ENCODE results near the gene TRIM25. TPM values are rescaled to one million over a fixed set of nuclear protein-coding genes. Genes with fewer than 3 reads are reported as not detected.

TRIM25 gene
- total RNA-seq, 1 experiment from 2014 or later, result 135 TPM

- Histone ChIP-seq H3K27me3 (ENCODE audit: insufficient read depth, low read length) (no peaks in the 10 kb centered on the region), H3K27ac (ENCODE audit: low read depth, low read length) (no peak overlapping the region), H3K9me2 (ENCODE audit: insufficient read depth) (no peaks in the 10 kb centered on the region), H3K36me3 (ENCODE audit: control insufficient read depth in 1 of 2, insufficient read depth in 2 of 2, low read length in 2 of 2) (no peaks in the 10 kb centered on the region), H3K4me2 (ENCODE audit: low read length) (no peak overlapping the region), H3K79me2 (ENCODE audit: insufficient read depth, low read length) (no peaks in the 10 kb centered on the region), H3K9me3 (ENCODE audit: control insufficient read depth in 1 of 2, insufficient read depth in 1 of 2, low read depth in 1 of 2, low read length in 2 of 2) (no peaks in the 10 kb centered on the region), H2AFZ (ENCODE audit: low read depth, low read length, poor library complexity, severe bottlenecking) (no peak overlapping the region), H3K4me1 (ENCODE audit: control insufficient read depth in 1 of 2, insufficient read depth in 2 of 2, low read length in 2 of 2) (no peaks in the 10 kb centered on the region), H4K20me1 (ENCODE audit: insufficient read depth) (no peaks in the 10 kb centered on the region), H3K9ac (ENCODE audit: low read length) (no peak overlapping the region), H3K4me3 (replicated peaks in 1 of 2; ENCODE audit: low read depth in 1 of 2, low read length in 2 of 2) (no peak overlapping the region)
- no TSS peak for BruUV-seq (replicated peaks)
- CTCF ChIA-PET, result no interaction called here
- no peak for ATAC-seq
- intact Hi-C loops (cut with micrococcal nuclease), result no loop called here
- TF ChIP-seq ATF3 (IDR thresholded peaks at IDR 0.05), result no peak
- TF ChIP-seq YY1 (IDR thresholded peaks at IDR 0.05; ENCODE audit: extremely low read depth, insufficient replicate concordance, low read depth, low read length), result no peak
- TF ChIP-seq TCF7L2 (IDR thresholded peaks at IDR 0.05; ENCODE audit: borderline replicate concordance, extremely low read depth, insufficient read depth, insufficient read length), result no peak
- no peak for TF ChIP-seq SIN3A (IDR thresholded peaks at IDR 0.05; ENCODE audit: low read depth)
- TF ChIP-seq SP1 (IDR thresholded peaks at IDR 0.05; ENCODE audit: low read depth), result no peak
- TF ChIP-seq JUND (IDR thresholded peaks at IDR 0.05), result no peak
- TF ChIP-seq POLR2AphosphoS5 (IDR thresholded peaks at IDR 0.05; ENCODE audit: low read depth, low read length), result no peak
- TF ChIP-seq ZNF274 (IDR thresholded peaks at IDR 0.05; ENCODE audit: low read depth, low read length), result no peak
- no peak for TF ChIP-seq EGR1 (IDR thresholded peaks at IDR 0.05; ENCODE audit: low read depth)
- TF ChIP-seq FOSL1 (IDR thresholded peaks at IDR 0.05; ENCODE audit: low read depth), result no peak
- no peak for TF ChIP-seq ELF1 (IDR thresholded peaks at IDR 0.05; ENCODE audit: borderline replicate concordance, low read depth)
- no peak for TF ChIP-seq CBX3 (IDR thresholded peaks at IDR 0.05; ENCODE audit: low read depth)
- no peak for TF ChIP-seq SRF (IDR thresholded peaks at IDR 0.05; ENCODE audit: low read depth)
- RAD21 ChIA-PET (ENCODE audit: low non-redundant PET in 1 of 2, low total read pairs in 2 of 2, uncharacterized antibody in 2 of 2, unreplicated experiment in 2 of 2), result no interaction called here
- POLR2A ChIA-PET, result no interaction called here
- no peak for DNase-seq (ENCODE audit: low read depth, low spot score)
Measured at GRCh38 chr17:56850591-56850990, 63.3 kb downstream of the TRIM25 start.

GRCh38 chr17:56849131-56849530 is 64.7 kb downstream of the TRIM25 start:
- ChIA-PET CTCF (no interaction called here), POLR2A (no interaction called here), RAD21 (ENCODE audit: low non-redundant PET in 1 of 2, low total read pairs in 2 of 2, uncharacterized antibody in 2 of 2, unreplicated experiment in 2 of 2) (no interaction called here)
- H3K9me3 ChIP-seq (ENCODE audit: control insufficient read depth in 1 of 2, insufficient read depth in 1 of 2, low read depth in 1 of 2, low read length in 2 of 2), result no peaks in the 10 kb centered on the region
- H3K4me3 ChIP-seq (replicated peaks in 1 of 2; ENCODE audit: low read depth in 1 of 2, low read length in 2 of 2), result no peak overlapping the region
- no peaks in the 10 kb centered on the region for H3K27me3 ChIP-seq (ENCODE audit: insufficient read depth, low read length)
- H4K20me1 ChIP-seq (ENCODE audit: insufficient read depth), result no peaks in the 10 kb centered on the region
- H3K9me2 ChIP-seq (ENCODE audit: insufficient read depth), result no peaks in the 10 kb centered on the region
- no peaks in the 10 kb centered on the region for H3K36me3 ChIP-seq (ENCODE audit: control insufficient read depth in 1 of 2, insufficient read depth in 2 of 2, low read length in 2 of 2)
- H3K79me2 ChIP-seq (ENCODE audit: insufficient read depth, low read length), result no peaks in the 10 kb centered on the region
- no peak overlapping the region for H2AFZ ChIP-seq (ENCODE audit: low read depth, low read length, poor library complexity, severe bottlenecking)
- H3K4me2 ChIP-seq (ENCODE audit: low read length), result no peak overlapping the region
- no peaks in the 10 kb centered on the region for H3K4me1 ChIP-seq (ENCODE audit: control insufficient read depth in 1 of 2, insufficient read depth in 2 of 2, low read length in 2 of 2)
- intact Hi-C loops (cut with micrococcal nuclease), result no loop called here
- DNase-seq (ENCODE audit: low read depth, low spot score) (no peak), ATAC-seq (no peak)
- BruUV-seq (replicated peaks), result no TSS peak
- H3K9ac ChIP-seq (ENCODE audit: low read length), result no peak overlapping the region
- no peak overlapping the region for H3K27ac ChIP-seq (ENCODE audit: low read depth, low read length)
- no peak for TF ChIP-seq JUND (IDR thresholded peaks at IDR 0.05)
- TF ChIP-seq ZNF274 (IDR thresholded peaks at IDR 0.05; ENCODE audit: low read depth, low read length), result no peak
- no peak for TF ChIP-seq YY1 (IDR thresholded peaks at IDR 0.05; ENCODE audit: extremely low read depth, insufficient replicate concordance, low read depth, low read length)
- no peak for TF ChIP-seq CBX3 (IDR thresholded peaks at IDR 0.05; ENCODE audit: low read depth)
- no peak for TF ChIP-seq ZFX (IDR thresholded peaks at IDR 0.05)
- TF ChIP-seq SRF (IDR thresholded peaks at IDR 0.05; ENCODE audit: low read depth), result no peak
- TF ChIP-seq FOSL1 (IDR thresholded peaks at IDR 0.05; ENCODE audit: low read depth), result no peak
- TF ChIP-seq SP1 (IDR thresholded peaks at IDR 0.05; ENCODE audit: low read depth), result no peak
- TF ChIP-seq ATF3 (IDR thresholded peaks at IDR 0.05), result no peak
- TF ChIP-seq EGR1 (IDR thresholded peaks at IDR 0.05; ENCODE audit: low read depth), result no peak
- no peak for TF ChIP-seq REST (IDR thresholded peaks at IDR 0.05; ENCODE audit: low read depth)
- TF ChIP-seq, protein P1, sequence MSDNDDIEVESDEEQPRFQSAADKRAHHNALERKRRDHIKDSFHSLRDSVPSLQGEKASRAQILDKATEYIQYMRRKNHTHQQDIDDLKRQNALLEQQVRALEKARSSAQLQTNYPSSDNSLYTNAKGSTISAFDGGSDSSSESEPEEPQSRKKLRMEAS (IDR thresholded peaks at IDR 0.05), result no peak
- no peak for TF ChIP-seq EZH2 (IDR thresholded peaks at IDR 0.05)
- TF ChIP-seq POLR2AphosphoS5 (IDR thresholded peaks at IDR 0.05; ENCODE audit: low read depth, low read length), result no peak
- no peak for TF ChIP-seq SIN3A (IDR thresholded peaks at IDR 0.05; ENCODE audit: low read depth)

Measured in HCT116 (cell line).